HG02852 (cell line): Measurements from ENCODE around the gene HSDL2.
"Not testable (repeated sequence)": the region's sequence is repeated elsewhere in the genome, so short reads cannot be mapped to it uniquely, and the experiment has no call there.

ENCODE experiments used
- ATAC-seq: cut with Tn5 transposase; IDR thresholded peaks from one replicate; pipeline ENCODE4 v1.9.1; 2021; ENCODE audit warnings: mild to moderate bottlenecking, moderate library complexity; ENCODE audit not compliant: unreplicated experiment

The HSDL2 gene

DNA sequence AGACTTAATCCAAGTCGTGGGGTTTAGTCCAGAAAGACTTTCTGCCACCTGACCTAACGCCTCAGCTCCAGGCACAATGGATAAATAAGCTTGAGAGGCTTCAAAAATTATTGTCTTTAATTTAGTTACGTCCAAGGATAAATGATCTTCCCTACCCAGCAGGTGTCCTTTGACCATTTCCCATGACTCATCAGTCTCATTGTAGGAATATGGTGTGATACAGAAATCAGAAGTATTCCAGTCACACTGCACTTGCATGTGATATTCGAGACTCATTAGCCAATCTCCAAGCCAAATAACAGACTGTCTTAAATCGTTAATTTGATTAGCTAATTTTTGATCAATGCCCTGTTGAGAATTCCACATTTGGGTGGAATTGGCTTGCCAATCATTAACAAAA, 13.2 kb downstream of the HSDL2 start:
- ATAC-seq = not testable (repeated sequence)

GRCh38 chr9:112396416-112396815, 16.5 kb downstream of the HSDL2 start:
- no peak for ATAC-seq

DNA sequence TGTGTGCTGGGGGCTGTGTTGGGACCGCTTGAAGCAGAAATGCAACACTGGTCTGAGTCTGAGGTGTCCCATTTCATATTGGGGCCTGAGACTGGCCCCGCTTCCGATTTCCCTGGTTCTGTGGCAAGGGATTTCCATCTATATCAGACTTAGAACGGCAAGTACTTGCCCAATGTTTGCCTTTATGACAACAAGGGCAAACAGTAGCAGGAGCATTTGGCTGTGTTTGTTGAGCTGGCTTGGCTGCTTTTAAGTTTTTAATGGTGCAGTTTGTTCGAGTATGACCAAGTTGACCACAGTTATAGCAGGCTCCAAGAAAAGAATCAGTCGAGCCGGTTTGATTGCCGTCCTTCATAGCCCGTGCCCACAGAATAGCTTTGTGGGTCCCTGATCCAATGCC, 17.0 kb downstream of the HSDL2 start:
- no peak for ATAC-seq

DNA sequence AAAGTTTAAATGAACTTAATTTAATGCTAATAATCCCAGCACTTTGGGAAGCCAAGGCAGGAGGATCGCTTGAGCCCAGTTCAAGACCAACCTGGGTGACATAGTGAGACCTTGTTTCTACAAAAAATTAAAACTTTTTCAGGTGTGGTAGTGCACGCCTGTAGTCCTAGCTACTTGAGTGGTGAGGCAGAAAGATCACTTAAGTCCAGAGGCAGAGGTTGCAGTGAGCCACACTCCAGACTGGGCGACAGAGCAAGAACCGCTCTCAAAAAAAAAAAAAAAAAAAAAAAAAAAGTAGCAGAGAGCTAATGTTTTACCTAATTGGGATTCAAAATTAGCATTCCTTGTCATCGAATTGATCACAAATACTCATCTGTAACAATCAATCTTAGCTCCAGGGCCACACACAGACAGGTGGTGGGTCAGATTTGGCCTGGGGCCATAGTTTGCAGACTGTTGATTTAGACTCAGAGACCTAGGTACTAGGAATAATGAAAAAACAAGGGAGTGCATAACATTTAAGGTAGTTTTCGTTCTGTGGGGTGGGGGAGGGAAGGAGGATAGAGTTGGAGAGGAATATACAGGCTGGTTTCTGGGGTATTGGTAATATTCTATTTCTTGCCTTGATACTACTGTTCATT, 21.4 kb downstream of the HSDL2 start:
- ATAC-seq = no peak

GRCh38 chr9:112403614-112404201, 23.8 kb downstream of the HSDL2 start:
- ATAC-seq = no peak

GRCh38 chr9:112404508-112404932, 24.6 kb downstream of the HSDL2 start:
- no peak for ATAC-seq

DNA sequence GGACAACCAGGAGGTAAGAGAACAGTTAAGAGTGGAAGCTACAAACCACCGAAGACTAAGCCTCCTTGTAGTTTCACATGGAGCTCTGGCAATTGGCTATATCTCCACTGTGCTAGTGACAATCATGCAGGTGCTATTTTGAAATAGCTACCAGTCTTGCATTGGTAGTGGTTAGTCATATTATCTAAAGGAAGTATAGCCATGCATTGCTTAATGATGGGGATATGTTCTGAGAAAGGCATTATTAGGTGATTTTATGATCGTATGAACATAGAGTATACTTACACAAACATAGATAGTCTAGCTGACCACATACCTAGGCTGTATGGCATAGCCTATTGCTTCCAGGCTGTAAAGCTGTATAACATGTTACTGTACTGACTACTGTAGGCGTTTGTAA, 28.4 kb downstream of the HSDL2 start:
- ATAC-seq = no peak

GRCh38 chr9:112408819-112409218, 28.9 kb downstream of the HSDL2 start:
- ATAC-seq = no peak

DNA sequence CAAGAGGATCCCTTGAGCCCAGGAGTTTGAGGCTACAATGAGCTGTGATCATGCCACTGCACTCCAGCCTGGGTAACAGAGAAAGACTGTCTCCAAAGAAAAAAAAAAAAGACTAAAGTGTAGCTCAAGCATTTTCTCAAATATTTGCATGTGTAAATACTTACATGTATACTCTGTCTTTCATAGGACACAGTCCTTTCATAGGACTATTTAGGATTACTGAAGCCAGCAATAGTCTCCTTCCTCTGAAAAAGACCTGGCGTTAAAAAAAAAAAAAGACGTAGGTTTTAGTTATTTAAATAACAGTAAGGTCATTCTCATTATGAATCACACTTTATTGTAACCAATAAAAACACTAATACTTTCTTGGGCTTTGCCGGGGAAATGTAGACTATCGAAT, 29.9 kb downstream of the HSDL2 start:
- no peak for ATAC-seq

DNA sequence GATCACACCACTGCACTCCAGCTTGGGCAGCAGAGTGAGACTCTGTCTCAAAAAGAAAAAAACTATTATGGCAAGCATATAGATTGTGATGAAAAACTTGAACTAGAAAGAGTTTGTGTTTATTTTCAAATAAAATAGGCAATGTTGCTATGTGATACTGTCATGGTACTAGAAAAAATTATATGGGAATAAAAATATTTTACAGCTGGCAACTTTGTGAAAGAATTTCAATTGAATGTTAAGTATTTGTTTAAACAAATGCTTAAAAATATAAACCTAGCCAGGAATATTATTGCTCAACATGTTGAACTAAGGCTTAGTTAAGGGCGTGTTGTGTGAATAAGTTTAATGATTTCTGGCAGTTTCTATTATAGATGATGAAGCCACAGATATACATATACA, 31.7 kb downstream of the HSDL2 start:
- ATAC-seq = no peak

GRCh38 chr9:112413728-112414127, 33.8 kb downstream of the HSDL2 start:
- not testable (repeated sequence) for ATAC-seq

- no peak for ATAC-seq
Measured at GRCh38 chr9:112420208-112420607, 40.3 kb downstream of the HSDL2 start.

DNA sequence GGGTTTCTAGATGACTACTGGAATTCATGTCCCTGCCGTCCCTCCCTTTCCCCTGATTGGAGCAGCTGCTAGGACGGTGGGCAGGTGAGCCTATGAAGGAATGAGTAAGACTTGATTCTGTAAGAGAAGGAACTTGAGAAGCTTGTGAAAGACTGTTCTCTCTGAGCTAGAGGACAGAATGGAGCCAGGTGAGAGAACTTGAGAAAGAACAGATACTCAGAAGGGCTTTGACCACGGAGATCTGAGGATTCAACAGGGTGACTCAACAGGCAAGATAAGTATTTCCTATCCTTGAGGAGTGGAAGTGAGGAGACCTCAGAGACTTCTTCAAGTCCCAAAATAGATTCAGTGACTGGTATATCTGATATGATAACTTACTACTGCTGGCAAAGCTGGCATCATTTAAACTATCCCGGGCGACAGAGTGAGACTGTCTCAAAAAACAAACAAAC, 41.9 kb downstream of the HSDL2 start:
- ATAC-seq = no peak

DNA sequence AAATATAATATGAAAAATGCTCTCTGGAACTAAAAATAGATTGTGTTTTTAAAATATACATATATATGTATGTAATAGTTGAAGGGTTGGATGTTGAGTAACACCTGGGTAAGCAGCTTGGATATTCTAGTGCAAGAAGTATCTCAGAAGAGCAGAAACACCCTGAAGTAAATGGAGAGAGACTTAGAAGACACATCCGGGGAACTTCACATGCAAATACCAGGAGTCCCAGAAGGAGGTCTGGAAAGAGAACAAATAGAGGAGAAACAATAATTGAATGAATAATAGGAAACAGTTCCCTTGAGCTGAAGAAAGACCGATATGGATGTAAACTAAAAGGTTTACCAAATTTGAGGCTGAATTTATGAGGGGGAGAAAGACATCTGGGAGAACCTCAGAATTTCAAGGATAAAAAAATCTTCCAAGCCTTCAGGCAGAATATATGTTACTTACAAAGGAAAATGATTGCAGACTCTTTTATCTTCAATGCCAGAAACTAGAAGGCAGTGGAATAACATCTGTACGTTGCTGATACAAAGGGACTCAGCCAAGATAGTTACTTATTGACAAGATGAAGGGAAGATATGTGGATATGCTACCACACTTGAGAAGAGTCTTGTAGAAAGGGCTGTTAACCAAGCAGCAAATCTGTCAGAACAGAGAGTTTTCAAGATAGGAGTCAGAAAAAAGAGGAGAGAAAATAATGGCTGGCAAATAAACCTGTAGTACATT, 42.7 kb downstream of the HSDL2 start:
- no peak for ATAC-seq

- ATAC-seq = no peak
Measured at GRCh38 chr9:112430006-112430522, 50.2 kb downstream of the HSDL2 start.

DNA sequence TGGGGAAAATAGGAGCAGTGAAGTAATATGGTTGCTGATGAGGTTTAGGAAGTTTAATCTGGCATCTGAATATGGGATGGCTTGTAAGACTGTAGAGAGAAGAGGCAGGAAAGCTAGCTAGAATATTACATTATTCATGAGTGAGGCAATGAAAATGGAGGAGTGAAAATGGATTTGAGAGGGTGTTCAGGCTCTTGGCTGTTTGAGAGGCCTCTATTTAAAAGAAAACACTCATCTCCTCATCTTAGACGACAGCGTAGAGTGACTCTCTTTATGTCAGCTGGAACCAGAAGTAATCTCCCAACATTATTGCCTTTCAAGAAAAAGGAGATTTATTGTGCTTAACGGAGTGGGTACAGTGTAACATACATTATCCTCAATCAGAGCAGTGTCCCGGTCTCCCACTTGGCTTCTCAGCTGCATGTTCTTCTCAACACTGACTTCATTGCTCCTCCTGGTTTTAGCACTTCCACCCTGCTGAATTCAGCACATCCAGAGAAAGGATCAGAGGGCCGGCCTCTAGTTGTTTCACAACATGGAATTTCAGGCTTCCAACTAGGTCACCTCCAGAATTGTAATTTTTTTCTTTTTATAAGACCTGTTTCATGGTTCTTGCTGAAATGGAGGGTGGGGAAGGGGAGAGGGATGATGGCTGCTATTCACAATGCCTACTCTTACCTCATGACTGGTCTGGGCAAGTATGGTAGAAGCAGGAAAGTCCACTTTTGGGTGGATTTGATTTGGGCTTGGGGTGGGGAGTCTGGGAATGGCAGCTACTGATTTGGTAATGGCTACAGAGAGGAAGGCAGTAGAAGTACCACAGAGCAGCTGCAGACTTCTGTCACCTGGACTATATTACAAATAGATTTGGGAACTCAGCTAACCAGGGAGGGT, 53.8 kb downstream of the HSDL2 start:
- ATAC-seq = no peak

GRCh38 chr9:112434487-112434886, 54.6 kb downstream of the HSDL2 start:
- ATAC-seq = no peak

GRCh38 chr9:112437406-112437805, 57.5 kb downstream of the HSDL2 start:
- no peak for ATAC-seq

GRCh38 chr9:112439171-112439570, 59.3 kb downstream of the HSDL2 start:
- ATAC-seq = no peak

DNA sequence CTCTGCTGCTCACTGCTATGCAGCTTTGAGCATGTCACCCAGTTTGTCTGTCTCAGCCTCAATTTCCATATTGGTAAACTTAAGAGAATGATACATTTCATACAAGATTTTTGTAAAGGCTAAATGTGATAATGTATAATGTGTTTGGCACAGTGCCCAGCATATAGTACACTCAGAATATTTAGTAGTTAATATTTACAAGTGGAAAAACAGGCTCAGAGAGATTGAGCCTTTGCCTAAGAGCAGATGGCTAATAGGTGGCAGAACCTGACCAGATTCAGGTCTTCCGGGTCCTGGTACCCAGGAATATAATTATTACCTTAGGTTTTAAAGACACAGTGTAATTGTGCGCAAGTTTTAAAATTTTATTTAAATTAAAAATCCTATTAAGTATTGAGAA, 59.9 kb downstream of the HSDL2 start:
- no peak for ATAC-seq

DNA sequence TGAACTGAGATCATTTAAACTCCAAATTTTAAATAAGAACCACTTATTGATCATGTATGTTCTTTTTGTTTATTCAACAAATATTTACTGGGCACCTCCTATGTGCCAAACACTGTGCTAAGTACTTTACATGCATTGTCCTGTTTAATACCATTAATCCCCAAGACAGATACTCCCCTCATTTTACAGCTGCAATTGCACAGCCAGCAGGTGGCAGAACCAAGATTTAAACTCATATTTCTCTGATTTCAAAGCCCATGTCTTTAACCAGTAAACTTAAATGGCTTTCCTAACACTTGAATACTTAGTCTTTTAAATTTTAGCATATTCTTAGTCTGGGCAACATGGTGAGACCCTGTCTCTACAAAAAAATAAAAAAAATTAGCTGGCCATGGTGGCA, 63.3 kb downstream of the HSDL2 start:
- ATAC-seq = no peak
